IMR-90 (cell line): ENCODE measurements around the gene GINS1. TPM values are rescaled to one million over a fixed set of nuclear protein-coding genes. Genes with fewer than 3 reads are reported as not detected.

Source experiments
- ATAC-seq: fragments of 200-7000 bp; cut with Tn5 transposase; 2 replicates; pipeline ENCODE4 v1.9.1; 2020; ENCODE audit warnings: low read depth, mild to moderate bottlenecking, moderate library complexity
- BruUV-seq: library from RNA; stranded (reverse); fragments of 400-500 nt; replicated peaks from 2 replicates; lab custom pipeline; 2021; lab: Mats Ljungman, UMichigan
- CTCF ChIA-PET: fragments of 300-600 bp; formaldehyde crosslinking; extraction: SDS; loops from one replicate; lab custom pipeline; 2021; ENCODE audit warnings: antibody characterized with exemption; lab: Yijun Ruan, JAX
- POLR2A ChIA-PET: fragments of 300-600 bp; sonication (Branson Sonifier 250); formaldehyde crosslinking; loops from one replicate; lab custom pipeline; 2022; ENCODE audit warnings: antibody characterized with exemption; ENCODE audit not compliant: unreplicated experiment; lab: Charles Lee
- DNase-seq: peaks from one replicate; pipeline ENCODE4 v3.0.0; 2013
- H2AFZ ChIP-seq: replicated peaks from 2 replicates; pipeline ENCODE3; 2013; ENCODE audit warnings: low read length, mild to moderate bottlenecking; ENCODE audit not compliant: poor library complexity
- H2AK5ac ChIP-seq: 2 replicates; pipeline ENCODE4 v1.6.1; 2013; ENCODE audit warnings: low read depth, low read length, inconsistent platforms
- H2AK9ac ChIP-seq: replicated peaks from 2 replicates; pipeline ENCODE3; 2013; ENCODE audit warnings: mild to moderate bottlenecking, low read depth, low read length, moderate library complexity; ENCODE audit not compliant: poor library complexity
- H2BK120ac ChIP-seq: 2 replicates; pipeline ENCODE4 v1.6.1; 2013; ENCODE audit warnings: low read depth, low read length, inconsistent platforms
- H2BK15ac ChIP-seq: 3 replicates; pipeline ENCODE4 v1.6.1; 2013; ENCODE audit warnings: low read depth, low read length, inconsistent platforms
- H2BK20ac ChIP-seq: 2 replicates; pipeline ENCODE4 v1.6.1; 2013; ENCODE audit warnings: low read depth, mild to moderate bottlenecking, inconsistent platforms, low read length, moderate library complexity
- H2BK5ac ChIP-seq: 2 replicates; pipeline ENCODE4 v1.6.1; 2013; ENCODE audit warnings: mild to moderate bottlenecking, low read depth, low read length, inconsistent platforms; ENCODE audit not compliant: poor library complexity, severe bottlenecking
- H3K14ac ChIP-seq: replicated peaks from 2 replicates; pipeline ENCODE4 v1.6.1; 2013; ENCODE audit warnings: low read depth, low read length, inconsistent platforms
- H3K18ac ChIP-seq: 2 replicates; pipeline ENCODE4 v1.6.1; 2013; ENCODE audit warnings: low read depth, low read length, control low read depth
- H3K23ac ChIP-seq: 2 replicates; pipeline ENCODE4 v1.6.1; 2013; ENCODE audit warnings: low read depth, low read length, inconsistent platforms
- H3K27ac ChIP-seq: 2 replicates; pipeline ENCODE4 v1.5.1; 2013; ENCODE audit warnings: mild to moderate bottlenecking, control low read depth, low read length; ENCODE audit not compliant: insufficient read depth
- H3K27me3 ChIP-seq: 2 replicates; pipeline ENCODE4 v1.6.1; 2013; ENCODE audit warnings: low read length; ENCODE audit not compliant: control insufficient read depth, insufficient read depth
- H3K36me3 ChIP-seq: 2 replicates; pipeline ENCODE4 v1.6.1; 2013; ENCODE audit warnings: low read length, mixed read lengths; ENCODE audit not compliant: control insufficient read depth, insufficient read depth
- H3K4ac ChIP-seq: 2 replicates; pipeline ENCODE4 v1.6.1; 2013; ENCODE audit warnings: low read depth, low read length, inconsistent platforms
- H3K4me1 ChIP-seq: 2 replicates; pipeline ENCODE4 v1.6.1; 2013; ENCODE audit warnings: low read length, mixed read lengths; ENCODE audit not compliant: control insufficient read depth, insufficient read depth
- H3K4me2 ChIP-seq: 2 replicates; pipeline ENCODE4 v1.6.1; 2013; ENCODE audit warnings: low read depth, mild to moderate bottlenecking, control low read depth, low read length, moderate library complexity
- H3K4me3 ChIP-seq: 2 replicates; pipeline ENCODE4 v1.5.1; 2013; ENCODE audit warnings: low read depth, mild to moderate bottlenecking, control low read depth, low read length, moderate library complexity; ENCODE audit not compliant: insufficient read depth
- H3K56ac ChIP-seq: 2 replicates; pipeline ENCODE4 v1.6.1; 2013; ENCODE audit warnings: low read length, inconsistent platforms; ENCODE audit not compliant: insufficient read depth; ENCODE audit errors: extremely low read depth
- H3K79me1 ChIP-seq, 2 experiments: 2 replicates each; pipeline ENCODE4 v1.6.1; 2013; ENCODE audit warnings: low read length in 2 of 2, inconsistent platforms in 1 of 2, low read depth in 1 of 2
- H3K9ac ChIP-seq: 2 replicates; pipeline ENCODE4 v1.6.1; 2013; ENCODE audit warnings: low read depth, low read length, control low read depth
- H3K9me1 ChIP-seq: 2 replicates; pipeline ENCODE4 v1.6.1; 2013; ENCODE audit warnings: low read length, inconsistent platforms; ENCODE audit not compliant: insufficient read depth
- H3K9me3 ChIP-seq: 2 replicates; pipeline ENCODE4 v1.6.1; 2013; ENCODE audit warnings: low read length; ENCODE audit not compliant: control insufficient read depth, insufficient read depth
- H4K20me1 ChIP-seq: 2 replicates; pipeline ENCODE4 v1.6.1; 2013; ENCODE audit warnings: low read length, inconsistent platforms; ENCODE audit not compliant: insufficient read depth
- H4K5ac ChIP-seq: 2 replicates; pipeline ENCODE4 v1.6.1; 2013; ENCODE audit warnings: mild to moderate bottlenecking, low read depth, low read length, control low read depth
- H4K8ac ChIP-seq, 2 experiments: 2 replicates each; pipeline ENCODE4 v1.6.1; 2013; ENCODE audit warnings: low read depth in 2 of 2, low read length in 2 of 2, control low read depth in 1 of 2, inconsistent platforms in 1 of 2
- H4K91ac ChIP-seq: 2 replicates; pipeline ENCODE4 v1.6.1; 2013; ENCODE audit warnings: low read depth, low read length, inconsistent platforms; ENCODE audit not compliant: insufficient read depth
- BHLHE40 ChIP-seq: fragments of 150-350 bp; IDR thresholded peaks from 2 replicates; pipeline ENCODE4 v1.6.1; 2016; ENCODE audit warnings: mild to moderate bottlenecking, low read depth, low read length
- CEBPB ChIP-seq: IDR thresholded peaks from 2 replicates; pipeline ENCODE4 v1.6.1; 2012; ENCODE audit warnings: low read depth, low read length, improper control_type of control experiment
- ELK1 ChIP-seq: fragments of 150-350 bp; IDR thresholded peaks from 2 replicates; pipeline ENCODE4 v1.6.1; 2016; ENCODE audit warnings: low read depth, mild to moderate bottlenecking, low read length, moderate library complexity, borderline replicate concordance
- FOS ChIP-seq: fragments of 150-350 bp; IDR thresholded peaks from 2 replicates; pipeline ENCODE4 v1.6.1; 2016; ENCODE audit warnings: low read depth, low read length
- MAFK ChIP-seq: IDR thresholded peaks from 2 replicates; pipeline ENCODE4 v1.6.1; 2012; ENCODE audit warnings: low read depth, low read length, improper control_type of control experiment
- MXI1 ChIP-seq: IDR thresholded peaks from 2 replicates; pipeline ENCODE4 v1.6.1; 2012; ENCODE audit warnings: low read depth, mild to moderate bottlenecking, low read length, moderate library complexity, borderline replicate concordance
- NFE2L2 ChIP-seq: fragments of 150-350 bp; IDR thresholded peaks from 2 replicates; pipeline ENCODE4 v1.6.1; 2016; ENCODE audit warnings: low read depth, mild to moderate bottlenecking, low read length
- POLR2A ChIP-seq: IDR thresholded peaks from 2 replicates; pipeline ENCODE4 v1.6.1; 2012; ENCODE audit warnings: mild to moderate bottlenecking, low read depth, low read length
- SMC3 ChIP-seq: fragments of 150-350 bp; IDR thresholded peaks from 2 replicates; pipeline ENCODE4 v1.6.1; 2016; ENCODE audit warnings: low read depth, mild to moderate bottlenecking, antibody characterized with exemption, low read length, moderate library complexity
- dilution Hi-C: fragments of 300-500 bp; cut with HindIII; formaldehyde crosslinking; loops from one replicate; pipeline ENCODE4 v1.14.3; 2018; ENCODE audit warnings: low sequenced_read_pairs; ENCODE audit not compliant: unreplicated experiment
- in situ Hi-C: fragments of 300-500 bp; cut with MboI; formaldehyde crosslinking; loops from 3 replicates; pipeline ENCODE4 v1.14.3; 2019; ENCODE audit warnings: low sequenced_read_pairs, inconsistent platforms, mixed read lengths
- intact Hi-C: fragments of 100-400 bp; cut with micrococcal nuclease; formaldehyde crosslinking; loops from 2 replicates; pipeline ENCODE4 v1.10.0; 2022
- polyA plus RNA-seq, 3 experiments: library from polyadenylated mRNA; depleted of rRNA; stranded (reverse); fragments of >200 nt; gene quantifications; 2 replicates each; pipeline ENCODE4 v1.2.3, GENCODE V29; 2012; ENCODE audit warnings: low replicate concordance in 1 of 3
- total RNA-seq: library from RNA; depleted of rRNA; stranded (reverse); fragments of >200 nt; gene quantifications from 2 replicates; pipeline ENCODE4 v1.2.3, GENCODE V29; 2012
- TF ChIP-seq, protein P1 (sequence below): fragments of 150-350 bp; IDR thresholded peaks from 2 replicates; pipeline ENCODE4 v1.6.1; 2017; ENCODE audit warnings: mild to moderate bottlenecking, antibody characterized with exemption, low read length, low read depth

GINS1 gene
- total and polyA plus RNA-seq, 2 of the 4 experiments (the other 2 are of a cell fraction), result 4.9 to 6.6 TPM

- no peak overlapping the region for H3K4me2 ChIP-seq
- TF ChIP-seq CEBPB, result no peak
- no peak for TF ChIP-seq POLR2A
- no peak for TF ChIP-seq MAFK
- TF ChIP-seq NFE2L2, result no peak
- TF ChIP-seq BHLHE40, result no peak
- no peak for TF ChIP-seq MXI1
- TF ChIP-seq SMC3, result no peak
- TF ChIP-seq, protein P1, sequence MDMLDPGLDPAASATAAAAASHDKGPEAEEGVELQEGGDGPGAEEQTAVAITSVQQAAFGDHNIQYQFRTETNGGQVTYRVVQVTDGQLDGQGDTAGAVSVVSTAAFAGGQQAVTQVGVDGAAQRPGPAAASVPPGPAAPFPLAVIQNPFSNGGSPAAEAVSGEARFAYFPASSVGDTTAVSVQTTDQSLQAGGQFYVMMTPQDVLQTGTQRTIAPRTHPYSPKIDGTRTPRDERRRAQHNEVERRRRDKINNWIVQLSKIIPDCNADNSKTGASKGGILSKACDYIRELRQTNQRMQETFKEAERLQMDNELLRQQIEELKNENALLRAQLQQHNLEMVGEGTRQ, result no peak
- no peak for TF ChIP-seq FOS
- no peak for TF ChIP-seq ELK1
- no peak overlapping the region for H2AFZ ChIP-seq
- DNase-seq, result no peak
- BruUV-seq, result no TSS peak
- no peaks in the 10 kb centered on the region; the same call in 1 of the 2 replicates for H3K36me3 ChIP-seq
- H2BK5ac ChIP-seq, result no peak overlapping the region
- no peak overlapping the region for H3K23ac ChIP-seq
- ChIA-PET CTCF (no interaction called here), POLR2A (no interaction called here)
- in situ Hi-C loops, result loop anchor here (25.0 kb wide), 1 partner anchor 1784 kb away; the partner anchor contains the start of gene CST3
- H3K79me1 ChIP-seq, result peaks cover 2 to 24% of the 10 kb centered on the region in 2 experiments; a peak in 3 of 4 replicates
- no peak overlapping the region for H3K27ac ChIP-seq
- H2BK15ac ChIP-seq, result no peak overlapping the region
- H4K5ac ChIP-seq, result no peak overlapping the region
- H3K4ac ChIP-seq, result no peak overlapping the region
- H3K9me1 ChIP-seq, result no peaks in the 10 kb centered on the region
- H3K27me3 ChIP-seq, result no peaks in the 10 kb centered on the region
- H2BK20ac ChIP-seq, result no peak overlapping the region
- no peaks in the 10 kb centered on the region for H3K9me3 ChIP-seq
- no peak overlapping the region for H2AK5ac ChIP-seq
- no peak for ATAC-seq
- 0 out of 2 replicates have a peak, but pooled peaks cover 2% of the 10 kb centered on the region for H3K4me1 ChIP-seq
- H3K14ac ChIP-seq, result no peak overlapping the region
- H2AK9ac ChIP-seq, result no peak overlapping the region
- no peak overlapping the region for H3K18ac ChIP-seq
- H4K20me1 ChIP-seq, result no peaks in the 10 kb centered on the region
- H2BK120ac ChIP-seq, result no peak overlapping the region
- no peak overlapping the region for H4K8ac ChIP-seq
- no peak overlapping the region for H3K56ac ChIP-seq
- H3K4me3 ChIP-seq, result no peak overlapping the region
- intact Hi-C loops, result loop anchor here (10.0 kb wide), 1 partner anchor 204 kb away; the partner anchor contains the start of gene NANP
- dilution Hi-C loops, result no loop called here
- H4K91ac ChIP-seq, result no peak overlapping the region
- H3K9ac ChIP-seq, result no peak overlapping the region
These were observed 13.6 kb downstream of the GINS1 start for GRCh38 chr20:25421102-25421501.
